Lower lobe of right lung (tissue), 2 donors: ENCODE data around the gene SYNJ1. TPM values are rescaled to one million over a fixed set of nuclear protein-coding genes. Genes with fewer than 3 reads are reported as not detected.
"Not testable (repeated sequence)": the region's sequence is repeated elsewhere in the genome, so short reads cannot be mapped to it uniquely, and the experiment has no call there.

ENCODE experiments used
- ATAC-seq, 2 donors: fragments of 200-7000 bp; cut with Tn5 transposase; one replicate each; pipeline ENCODE4 v1.9.1; 2020 to 2022; ENCODE audit warnings: mild to moderate bottlenecking in 2 of 2, moderate library complexity in 2 of 2
- DNase-seq: peaks from one replicate; pipeline ENCODE4 v3.0.0-alpha.2; 2020
- H3K27ac ChIP-seq: fragments of 200-600 bp; one replicate; pipeline ENCODE4 v1.8.0; 2022
- H3K27me3 ChIP-seq: fragments of 200-600 bp; one replicate; pipeline ENCODE4 v1.8.0; 2022; ENCODE audit warnings: low read depth
- H3K36me3 ChIP-seq: fragments of 200-600 bp; one replicate; pipeline ENCODE4 v1.8.0; 2022; ENCODE audit warnings: mild to moderate bottlenecking
- H3K4me1 ChIP-seq: fragments of 200-600 bp; one replicate; pipeline ENCODE4 v1.8.0; 2022
- H3K4me3 ChIP-seq: fragments of 200-600 bp; one replicate; pipeline ENCODE4 v1.8.0; 2022; ENCODE audit warnings: mild to moderate bottlenecking
- H3K9me3 ChIP-seq: fragments of 200-600 bp; one replicate; pipeline ENCODE4 v1.8.0; 2022
- CTCF ChIP-seq: fragments of 200-600 bp; IDR thresholded peaks from one replicate; pipeline ENCODE4 v1.8.0; 2022; ENCODE audit warnings: antibody characterized with exemption, mild to moderate bottlenecking
- intact Hi-C: fragments of 100-400 bp; cut with DNase I; formaldehyde crosslinking; loops from one replicate; pipeline ENCODE4 v1.11.0; 2022
- total RNA-seq: library from RNA; stranded (reverse); fragmentation: NEBNext Ultra II Directional; extraction: Animal tissue kit (Norgen Biotek cat#: 25700); gene quantifications from one replicate; pipeline ENCODE4 v1.2.1, GENCODE V29; 2021
- donor health status: DM: no; HTN: yes; CAD: no; lungs with severe emphysema.

Gene SYNJ1
- total RNA-seq, 1 donor from 2014 or later, result 23.1 TPM

- H3K36me3 ChIP-seq, result peaks cover 14% of the 10 kb centered on the region
- no peak for ATAC-seq
- H3K4me3 ChIP-seq, result peak overlapping the region; percentile 98
- DNase-seq, result no peak
- TF ChIP-seq CTCF, result no peak
- no peaks in the 10 kb centered on the region for H3K9me3 ChIP-seq
- intact Hi-C loops, result no loop called here
- peaks cover 27% of the 10 kb centered on the region for H3K4me1 ChIP-seq
- H3K27me3 ChIP-seq, result no peaks in the 10 kb centered on the region
- peak overlapping the region; percentile 95 for H3K27ac ChIP-seq
Measured at GRCh38 chr21:32613436-32614043, 114.3 kb downstream of the SYNJ1 start.

GRCh38 chr21:32612999-32613337 lies 114.8 kb downstream of the SYNJ1 start:
- no peak for TF ChIP-seq CTCF
- intact Hi-C loops, result no loop called here
- Histone ChIP-seq H3K27ac (peak overlapping the region; percentile 95), H3K36me3 (peaks cover 18% of the 10 kb centered on the region), H3K27me3 (no peaks in the 10 kb centered on the region), H3K4me3 (peak overlapping the region; percentile 98), H3K4me1 (peaks cover 27% of the 10 kb centered on the region), H3K9me3 (no peaks in the 10 kb centered on the region)
- ATAC-seq (peak; percentile 36 to 46), DNase-seq (no peak)

GRCh38 chr21:32612075-32612998 lies 115.5 kb downstream of the SYNJ1 start, which contains the start of gene CFAP298:
TSS of gene CFAP298 (minus strand) at chr21:32612377. CDS start at chr21:32612243, 134 bp downstream.
- intact Hi-C loops, result no loop called here
- H3K36me3 ChIP-seq, result peaks cover 25% of the 10 kb centered on the region
- peak; percentile 97 to 98 for ATAC-seq

GRCh38 chr21:32611471-32611997 lies 116.3 kb downstream of the SYNJ1 start:
- Histone ChIP-seq H3K4me3 (peak overlapping the region; percentile 98), H3K9me3 (no peaks in the 10 kb centered on the region), H3K36me3 (peaks cover 33% of the 10 kb centered on the region), H3K4me1 (peaks cover 27% of the 10 kb centered on the region), H3K27ac (peak overlapping the region; percentile 95), H3K27me3 (no peaks in the 10 kb centered on the region)
- ATAC-seq (peak; percentile 59 to 63), DNase-seq (peak; percentile 58)
- intact Hi-C loops, result no loop called here
- no peak for TF ChIP-seq CTCF

More at GRCh38 chr21:32612075-32612998, 115.5 kb downstream of the SYNJ1 start, which contains the start of gene CFAP298:
- H3K27ac ChIP-seq, result peak within 1 kb of the TSS; percentile 95
- DNase-seq, result peak; percentile 91
- peak within 1 kb of the TSS; percentile 98 for H3K4me3 ChIP-seq
- H3K9me3 ChIP-seq, result no peaks in the 10 kb centered on the region
- no peaks in the 10 kb centered on the region for H3K27me3 ChIP-seq
- H3K4me1 ChIP-seq, result peaks cover 27% of the 10 kb centered on the region
- TF ChIP-seq CTCF, result no peak

GRCh38 chr21:32610940-32611339 lies 116.9 kb downstream of the SYNJ1 start:
- Histone ChIP-seq H3K4me3 (peak overlapping the region; percentile 98), H3K36me3 (peaks cover 39% of the 10 kb centered on the region), H3K4me1 (peaks cover 27% of the 10 kb centered on the region)
- H3K27ac ChIP-seq, DNase-seq, H3K27me3 ChIP-seq, intact Hi-C loops, H3K9me3 ChIP-seq, ATAC-seq: not testable (repeated sequence)
